Activated CD8-positive, alpha-beta memory T cell treated with anti-CD3 and anti-CD28 coated beads for 24 hours (primary cell): ENCODE measurements around the gene PRKG1.
"Not testable (repeated sequence)": the region's sequence is repeated elsewhere in the genome, so short reads cannot be mapped to it uniquely, and the experiment has no call there.

ENCODE experiments used
- DNase-seq: peaks from one replicate; pipeline ENCODE4 v3.0.0-alpha.2; 2020

Gene PRKG1

DNA sequence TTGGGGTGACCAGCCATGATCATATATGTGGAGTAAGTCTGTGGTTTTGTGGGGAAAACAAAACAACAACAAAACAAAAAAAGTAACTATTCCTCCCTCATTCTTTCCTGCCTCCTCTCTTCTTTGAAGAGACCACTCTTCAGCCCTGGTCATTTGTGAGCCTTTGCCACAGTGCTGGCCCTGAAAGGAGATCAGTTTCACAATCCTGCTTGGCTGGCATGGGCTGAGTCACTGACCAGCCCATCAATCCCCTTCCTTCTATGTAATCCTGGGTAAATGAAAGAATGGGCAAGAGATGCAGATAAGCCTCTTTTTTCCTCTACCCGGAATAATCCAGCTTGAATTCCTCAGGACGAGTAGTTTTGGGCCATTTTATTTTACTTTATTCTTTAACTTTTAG, 611.5 kb downstream of the PRKG1 start:
- DNase-seq: no peak

DNA sequence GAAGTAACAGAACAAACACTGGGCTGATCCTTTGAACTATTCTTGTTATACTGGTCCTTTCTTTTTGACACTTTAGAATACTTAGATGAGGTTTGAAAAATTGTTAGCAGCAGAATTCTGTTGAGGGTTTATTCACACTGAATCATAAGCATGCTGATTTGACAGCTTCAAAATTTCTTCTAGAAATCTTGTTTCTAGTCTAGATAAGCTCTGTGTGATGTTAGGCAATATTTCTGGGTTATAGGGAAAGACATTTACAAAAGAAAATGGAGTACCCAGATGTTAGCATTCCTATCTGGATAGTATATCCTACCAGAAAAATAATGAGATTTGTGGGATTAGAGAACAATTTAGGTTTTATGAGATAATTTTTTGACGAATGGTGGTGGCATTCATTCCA, 613.0 kb downstream of the PRKG1 start:
- DNase-seq: no peak

DNA sequence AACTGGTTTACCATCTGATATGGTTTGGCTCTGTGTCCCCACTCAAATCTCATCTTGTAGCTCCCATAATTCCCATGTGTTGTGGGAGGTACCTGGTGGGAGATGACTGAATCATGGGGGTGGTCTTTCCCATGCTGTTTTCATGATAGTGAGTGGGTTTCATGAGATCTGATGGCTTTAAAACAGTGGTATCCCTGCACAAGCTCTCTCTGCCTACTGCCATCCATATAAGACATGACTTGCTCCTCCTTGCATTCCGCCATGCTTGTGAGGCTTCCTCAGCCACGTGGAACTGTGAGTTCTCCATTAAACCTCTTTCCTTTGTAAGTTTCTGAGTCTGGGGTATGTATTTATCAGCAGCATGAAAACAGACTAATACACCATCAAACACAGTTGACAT, 614.5 kb downstream of the PRKG1 start:
- DNase-seq: not testable (repeated sequence)

DNA sequence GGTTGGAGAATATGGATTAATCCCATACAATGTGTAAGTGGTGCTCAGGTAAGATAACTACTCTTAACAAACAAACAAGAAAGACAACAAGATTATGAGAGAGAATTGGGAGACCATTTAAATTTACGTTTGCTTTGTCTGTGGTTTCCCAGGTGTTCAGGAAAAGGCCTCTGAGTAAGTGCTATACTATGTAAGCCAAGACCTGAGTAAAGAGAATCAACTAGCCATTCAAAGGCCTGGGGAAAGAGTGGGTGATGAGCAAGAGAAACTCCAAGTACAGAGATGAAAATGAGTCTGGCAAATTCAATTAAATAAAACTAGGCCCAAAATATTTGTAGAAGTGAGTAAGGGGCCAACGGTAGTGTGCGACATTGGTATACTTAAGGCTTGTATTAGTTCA, 615.2 kb downstream of the PRKG1 start:
- no peak for DNase-seq

DNA sequence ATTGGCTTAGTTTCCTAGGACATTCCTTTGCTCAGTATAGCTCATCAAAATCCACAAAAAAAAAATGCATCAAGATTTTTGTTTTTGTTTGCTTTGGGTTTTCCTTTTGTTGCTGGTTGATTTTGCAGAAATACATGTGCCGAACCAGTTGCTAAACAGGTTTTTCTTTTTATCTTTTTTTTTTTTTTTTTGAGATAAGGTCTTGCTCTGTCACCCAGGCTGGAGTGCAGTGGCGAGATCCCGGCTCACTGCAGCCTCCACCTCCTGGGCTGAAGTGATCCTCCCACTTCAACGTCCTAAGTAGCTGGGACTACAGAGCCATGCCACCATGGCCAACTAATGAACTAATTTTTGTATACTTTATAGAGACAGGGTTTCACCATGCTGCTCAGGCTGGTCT, 616.8 kb downstream of the PRKG1 start:
- no peak for DNase-seq

DNA sequence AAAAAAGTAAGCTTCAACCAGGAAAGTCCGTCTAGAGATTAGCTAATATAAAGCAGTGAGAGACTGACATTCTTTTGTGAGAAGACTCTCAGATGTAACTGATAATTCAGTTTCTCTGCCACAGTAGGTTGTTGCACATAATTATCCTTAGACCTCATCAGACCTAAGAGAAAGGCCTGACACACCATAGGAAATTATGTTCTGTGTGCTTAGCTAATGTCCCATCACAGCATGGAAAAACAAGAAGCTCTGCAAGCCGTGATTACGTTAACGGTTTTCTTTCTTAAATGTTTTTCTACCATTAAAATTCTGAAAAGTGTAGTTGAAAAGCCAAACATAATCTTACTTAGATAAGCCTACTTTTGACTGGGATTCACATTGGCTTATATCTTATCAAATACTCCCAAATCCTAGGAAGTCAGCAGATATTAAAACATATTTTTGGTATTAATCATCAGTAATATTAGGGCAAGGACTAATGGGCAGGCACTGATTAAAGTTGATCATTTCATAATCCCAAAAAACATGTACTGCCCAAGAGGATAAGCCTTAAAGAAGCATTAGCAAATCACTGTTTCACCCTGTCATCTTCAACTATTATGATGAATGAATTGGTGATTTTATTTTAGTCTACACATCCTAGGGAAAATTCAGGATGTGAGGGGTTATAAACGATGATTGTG, 619.9 kb downstream of the PRKG1 start:
- DNase-seq: no peak

DNA sequence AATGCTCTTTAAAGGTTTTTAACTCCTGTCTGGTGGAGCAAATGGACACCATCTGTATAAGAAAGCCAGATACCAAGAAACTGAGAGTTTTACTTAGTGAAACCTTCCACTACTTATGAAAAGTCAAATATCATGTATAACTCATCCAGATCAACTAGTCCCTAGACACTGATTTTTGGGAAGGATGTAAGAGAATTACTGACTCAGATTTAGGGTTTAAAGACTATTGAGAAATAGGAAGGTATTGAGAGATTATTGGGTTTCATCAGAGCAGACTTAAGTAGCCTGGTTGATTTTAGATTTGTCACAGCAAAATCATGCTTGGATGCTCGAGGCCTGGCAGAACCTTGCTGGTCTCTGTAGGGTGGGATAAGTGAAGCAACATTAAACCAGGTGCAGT, 622.0 kb downstream of the PRKG1 start:
- DNase-seq: no peak

DNA sequence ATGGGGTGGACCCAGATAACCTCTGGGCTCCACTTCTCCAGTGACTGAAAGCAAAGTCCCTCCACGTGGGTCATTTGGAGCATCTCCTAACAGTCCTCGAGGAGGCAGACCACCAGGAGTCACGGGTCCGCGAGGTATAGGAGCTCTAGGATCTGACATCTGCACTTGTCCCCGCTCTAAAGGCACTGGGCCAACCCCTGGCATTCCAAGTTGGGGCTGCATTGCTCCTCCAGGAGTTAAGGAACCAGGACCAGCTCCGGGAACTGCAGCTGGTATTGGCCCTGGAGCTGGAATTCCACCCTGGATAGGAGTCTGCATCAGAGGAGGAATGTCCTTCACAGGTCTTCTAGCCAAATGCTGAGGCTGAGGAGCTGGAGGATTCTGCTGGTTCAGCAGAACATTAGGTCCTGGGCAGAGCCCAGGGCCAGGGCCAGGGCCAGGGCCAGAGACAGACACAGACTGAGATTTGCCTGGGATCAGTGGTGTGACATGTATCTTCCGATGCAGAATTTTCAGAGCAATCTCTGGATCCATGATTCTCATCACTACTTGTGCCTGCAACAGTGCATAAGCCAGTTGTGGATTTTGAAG, 624.3 kb downstream of the PRKG1 start:
- no peak for DNase-seq

DNA sequence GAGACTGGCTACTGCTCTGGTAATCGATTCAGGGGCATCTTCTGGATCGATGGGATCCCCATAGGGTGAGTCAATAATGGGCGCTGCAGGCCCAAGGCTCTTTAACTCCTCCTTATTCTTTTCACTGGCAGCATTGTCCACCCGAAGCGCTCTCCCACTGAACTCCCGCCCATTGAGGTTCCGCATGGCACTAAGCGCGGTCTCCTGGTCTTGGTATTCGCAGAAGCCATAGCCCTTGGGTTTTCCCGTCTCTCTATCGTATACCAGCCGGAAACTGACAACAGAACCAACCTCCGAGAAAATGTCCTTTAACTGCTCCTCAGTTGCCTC, 624.8 kb downstream of the PRKG1 start:
- no peak for DNase-seq

DNA sequence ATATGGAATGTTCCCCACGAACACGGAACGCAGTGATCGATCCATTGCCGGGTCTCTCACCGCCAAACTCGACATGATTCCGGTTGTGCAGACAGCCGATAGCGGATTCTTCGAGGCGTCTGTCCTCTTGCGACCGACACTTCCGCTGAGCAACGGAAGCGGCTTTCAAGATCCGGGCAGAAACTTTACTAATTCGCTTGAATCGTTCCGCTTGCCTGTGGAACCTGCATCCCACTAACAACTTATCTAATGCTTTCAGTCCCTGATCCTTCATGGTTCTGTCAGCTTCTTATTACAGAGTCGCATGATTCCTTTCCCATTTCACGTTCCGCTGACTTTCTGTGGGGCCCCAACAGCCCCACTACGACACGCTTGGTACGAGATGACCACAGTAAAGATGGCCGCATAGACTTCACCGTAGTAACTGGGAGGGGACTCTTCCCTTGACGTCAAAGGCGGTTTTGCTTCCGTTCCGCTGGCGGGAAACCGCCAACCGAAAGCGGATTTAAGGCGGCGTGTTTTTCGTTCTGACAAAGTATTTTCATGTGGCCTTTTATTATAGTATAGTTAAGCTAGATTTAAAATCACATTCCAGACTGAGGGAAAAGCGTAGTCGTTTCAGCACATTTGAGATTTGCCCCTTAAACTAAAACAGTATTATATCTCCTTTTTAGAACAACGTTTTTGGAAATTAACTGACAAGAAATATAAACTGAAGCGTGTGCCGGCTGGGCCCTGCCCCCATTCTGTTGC, 625.4 kb downstream of the PRKG1 start, which contains the start of gene CSTF2T:
CSTF2T (minus strand) TSS at position 121 of the 753 bp plus-strand sequence; CDS start at position 75, 46 bp downstream.
- peak; percentile 96 for DNase-seq

DNA sequence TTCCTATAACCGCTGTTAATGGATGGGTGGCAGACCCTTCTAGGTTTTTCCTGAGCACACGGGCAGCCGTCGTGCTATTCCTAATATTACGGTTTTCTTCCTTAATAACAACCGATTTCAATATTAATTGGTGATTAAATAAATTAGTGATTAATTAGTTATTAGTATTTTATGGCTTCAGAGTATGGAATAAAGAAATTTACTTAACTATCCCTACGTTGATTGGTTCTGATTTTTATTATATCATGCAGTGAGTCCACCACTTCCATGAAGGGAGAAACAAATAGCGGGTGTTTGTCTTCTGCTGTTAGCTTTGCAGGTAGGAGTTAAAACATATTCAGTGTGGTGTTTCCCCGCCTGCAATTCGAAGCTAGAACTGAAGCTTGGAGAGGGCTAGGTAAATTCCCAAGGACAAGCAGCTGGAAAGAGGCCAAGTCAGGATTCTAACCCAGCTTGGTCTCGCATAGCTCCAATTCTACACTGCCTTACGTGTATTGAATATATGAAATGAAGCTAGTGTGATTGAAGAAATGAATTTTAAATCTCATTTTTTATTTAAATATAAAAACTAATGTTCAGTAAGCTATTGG, 626.0 kb downstream of the PRKG1 start:
- DNase-seq: no peak

DNA sequence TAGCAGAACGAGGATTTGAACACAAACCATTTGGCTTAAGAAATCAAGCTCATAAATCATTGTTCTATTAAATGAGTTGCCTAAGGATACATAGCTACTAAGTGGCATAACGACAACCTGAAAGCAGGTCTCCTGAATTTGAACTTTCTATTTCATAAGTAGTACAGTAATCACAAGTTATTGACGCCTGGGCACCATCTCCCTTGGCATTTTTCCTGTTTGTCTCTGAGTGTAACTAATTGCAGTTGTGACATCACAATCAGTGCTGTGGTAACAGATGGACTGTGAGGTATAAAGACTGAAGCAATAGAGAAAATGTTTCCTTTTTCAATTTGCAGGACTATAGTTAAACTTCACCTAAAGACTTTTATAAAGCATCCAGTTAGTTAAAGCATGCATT, 631.5 kb downstream of the PRKG1 start:
- DNase-seq: no peak

DNA sequence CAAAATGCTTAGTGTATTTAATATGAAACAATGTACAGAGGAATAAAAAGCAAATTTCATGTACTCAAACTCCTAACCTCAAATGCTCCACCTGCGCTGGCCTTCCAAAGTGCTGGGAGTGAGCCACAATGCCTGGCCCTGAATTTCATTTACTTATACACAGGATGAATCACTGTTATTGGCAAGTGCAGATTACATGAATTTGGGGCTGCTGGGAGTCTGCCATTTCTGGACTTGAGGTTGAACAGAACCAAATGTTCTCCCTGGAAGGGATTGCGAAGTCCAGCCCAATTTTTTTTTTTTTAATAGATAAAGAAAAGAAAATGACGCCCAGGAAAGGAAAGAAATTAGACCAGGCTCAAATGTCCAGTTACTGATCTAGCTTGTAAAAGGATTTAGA, 631.9 kb downstream of the PRKG1 start:
- no peak for DNase-seq

DNA sequence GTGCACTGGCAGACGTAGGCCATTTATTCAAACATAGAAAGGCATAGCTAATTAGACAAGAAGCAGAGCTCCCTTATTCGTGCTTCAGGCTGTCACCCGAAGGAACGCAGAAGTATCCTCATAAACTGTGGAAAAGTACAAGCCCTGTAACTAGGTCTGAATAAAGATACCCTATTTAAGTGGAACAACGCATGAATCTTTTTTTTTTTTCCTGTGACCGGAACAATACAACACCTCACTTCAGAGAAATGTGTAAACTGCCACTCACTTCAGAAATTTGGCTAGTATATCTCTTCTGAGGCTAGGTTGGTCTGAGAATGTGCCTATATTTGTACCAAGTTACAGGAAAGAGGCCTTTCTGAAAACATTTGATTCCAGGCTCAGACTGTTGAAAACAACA, 633.1 kb downstream of the PRKG1 start:
- no peak for DNase-seq

DNA sequence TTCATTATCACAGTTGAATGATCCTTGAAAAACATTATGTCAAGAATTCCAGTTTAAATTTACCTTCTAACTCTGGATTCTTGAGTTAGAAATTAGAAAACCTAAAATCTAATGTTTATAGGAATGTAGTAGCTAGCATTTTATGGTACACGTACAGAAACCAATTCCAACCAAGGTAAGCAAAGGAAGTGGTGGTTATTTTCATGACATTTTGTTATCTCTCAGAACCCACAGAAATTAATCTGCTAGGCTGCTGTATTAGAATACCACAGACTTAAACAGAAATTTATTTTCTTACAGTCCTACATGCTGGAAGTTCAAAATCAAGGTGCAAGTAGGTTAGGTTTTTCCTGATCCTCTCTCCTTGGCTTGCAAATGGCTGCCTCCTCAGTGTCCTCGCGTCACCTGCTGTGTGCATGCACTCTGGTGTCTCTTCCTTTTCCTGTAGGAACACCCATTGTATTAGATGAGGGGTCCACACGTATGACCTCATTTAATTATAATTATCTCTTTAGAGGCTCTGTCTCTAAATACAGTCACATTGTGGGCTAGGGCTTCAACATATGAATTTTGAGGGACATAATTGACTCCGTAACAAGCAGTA, 633.6 kb downstream of the PRKG1 start:
- no peak for DNase-seq

DNA sequence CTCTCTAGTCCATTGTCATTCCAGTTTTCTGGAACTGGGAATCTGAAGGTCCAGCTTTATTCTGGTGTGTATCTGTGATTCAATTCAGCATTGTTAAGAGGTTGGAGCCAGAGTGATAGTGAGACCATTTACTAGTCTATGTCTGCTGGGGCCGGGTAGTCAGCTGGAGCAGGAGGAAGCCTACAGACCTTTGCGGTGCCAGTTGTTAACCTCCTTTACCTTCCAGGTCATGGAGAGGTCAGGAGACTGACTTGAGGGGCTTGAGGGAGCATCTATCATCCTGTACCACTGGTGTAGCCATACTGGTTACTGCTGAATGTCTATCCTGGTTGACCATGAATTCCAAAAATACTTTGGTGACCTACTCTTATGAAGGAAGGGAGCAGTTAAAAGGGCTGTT, 634.3 kb downstream of the PRKG1 start:
- DNase-seq: no peak

DNA sequence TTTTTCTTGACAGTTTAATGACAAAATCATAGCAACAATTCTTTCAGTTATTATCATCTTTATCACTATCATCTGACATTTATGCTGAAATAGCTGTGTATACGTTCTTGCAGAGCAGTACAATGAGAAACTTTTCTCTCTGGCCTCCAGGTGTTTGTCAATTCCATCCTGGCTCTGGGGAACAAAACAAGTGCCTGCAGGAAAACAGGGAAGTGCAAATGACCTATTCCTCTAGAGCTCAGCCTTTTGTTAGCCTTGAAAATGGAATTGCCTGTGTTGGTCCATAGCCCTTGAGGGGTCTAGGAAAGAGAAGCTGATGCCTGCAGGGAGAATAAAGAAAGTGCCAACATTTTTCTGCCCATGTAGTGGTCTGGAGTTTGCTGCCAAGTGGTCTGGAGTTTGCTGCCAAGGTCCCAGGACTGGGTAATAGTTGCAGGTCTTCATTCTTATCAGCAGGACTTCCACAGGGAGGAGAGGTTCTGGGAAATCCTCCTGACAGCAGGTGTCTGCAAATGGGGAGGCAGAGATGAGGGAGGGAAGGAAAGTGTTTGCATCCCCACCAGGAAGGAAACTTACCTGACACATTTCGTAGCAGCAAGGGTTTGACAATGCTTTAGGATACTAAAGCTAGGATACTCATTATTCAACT, 635.2 kb downstream of the PRKG1 start:
- DNase-seq: no peak

DNA sequence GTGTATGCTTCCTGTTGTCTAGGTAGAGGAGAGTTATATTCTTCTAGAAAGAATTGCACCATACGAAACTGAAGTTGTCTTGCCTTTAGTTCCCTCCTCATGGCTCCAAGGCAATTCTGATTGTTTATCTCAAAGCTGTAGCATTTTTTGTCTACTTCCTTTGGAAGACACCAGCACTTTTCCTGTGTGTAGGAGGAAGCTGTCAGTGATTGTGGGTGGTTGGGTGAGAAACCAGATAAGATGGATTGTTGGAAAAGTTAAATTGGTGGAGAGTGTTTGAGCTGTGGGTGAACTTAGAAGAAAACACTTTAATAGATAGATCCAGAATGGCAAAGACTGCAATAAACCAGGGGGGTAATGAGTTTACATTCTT, 637.2 kb downstream of the PRKG1 start:
- DNase-seq: no peak

DNA sequence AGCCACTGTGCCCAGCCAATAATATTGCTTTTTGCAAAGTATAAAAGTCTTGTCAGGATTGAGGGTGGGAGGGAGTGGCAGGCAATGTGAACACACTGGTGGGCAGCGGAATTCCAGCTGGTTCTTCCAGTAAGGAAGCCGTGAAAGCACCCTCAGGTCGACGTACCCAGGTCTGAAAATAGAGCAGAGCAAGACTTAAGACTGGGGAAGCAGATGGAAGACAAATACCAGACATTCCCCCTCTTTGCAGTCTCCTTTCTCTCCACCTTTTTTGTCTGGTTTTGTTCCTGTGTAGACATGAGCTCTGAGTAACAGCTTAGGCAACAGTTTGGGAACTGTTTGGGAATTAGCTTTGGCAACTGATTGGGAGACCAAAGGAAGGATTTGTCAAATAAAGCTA, 642.7 kb downstream of the PRKG1 start:
- DNase-seq: no peak

DNA sequence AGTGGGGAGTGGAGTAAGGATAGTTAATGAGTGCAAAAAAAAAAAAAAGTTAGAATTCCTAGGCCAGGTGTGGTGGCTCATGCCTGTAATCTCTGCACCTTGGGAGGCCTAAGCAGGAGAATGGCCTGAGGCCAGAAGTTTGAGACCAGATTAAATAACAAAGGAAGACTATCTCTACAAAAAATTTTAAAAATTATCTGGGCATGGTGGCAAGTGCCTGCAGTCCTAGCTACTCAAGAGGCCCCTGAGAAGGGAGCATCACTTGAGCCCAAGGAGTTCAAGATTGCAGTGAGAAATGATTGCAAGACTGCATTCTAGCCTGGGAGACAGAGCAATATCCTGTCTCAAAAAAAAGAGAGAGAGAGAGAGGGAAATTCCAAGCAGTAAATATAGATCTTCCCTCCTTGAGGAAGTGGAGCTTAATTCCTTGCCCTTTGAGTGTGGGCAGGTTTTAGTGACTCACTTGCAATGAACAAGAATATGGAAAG, 644.6 kb downstream of the PRKG1 start:
- DNase-seq: no peak

DNA sequence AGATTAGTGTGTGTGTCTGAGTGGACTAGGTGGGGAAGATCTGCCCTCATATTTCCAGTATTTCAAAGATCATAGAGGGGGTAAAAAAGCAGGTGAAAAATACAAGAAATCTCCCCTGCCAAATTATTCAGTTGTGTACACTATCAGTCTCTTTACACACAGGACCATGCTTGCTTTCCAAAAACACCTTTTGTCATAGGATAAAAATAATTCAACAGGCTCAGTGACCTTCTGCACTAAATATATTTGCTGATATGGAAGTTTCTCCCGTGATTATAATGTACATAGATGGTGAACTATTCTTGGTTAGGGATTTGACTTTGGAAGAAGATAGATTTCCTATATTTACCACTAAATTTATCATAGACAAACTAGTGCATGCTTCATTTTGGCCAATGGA, 649.8 kb downstream of the PRKG1 start:
- DNase-seq: no peak

DNA sequence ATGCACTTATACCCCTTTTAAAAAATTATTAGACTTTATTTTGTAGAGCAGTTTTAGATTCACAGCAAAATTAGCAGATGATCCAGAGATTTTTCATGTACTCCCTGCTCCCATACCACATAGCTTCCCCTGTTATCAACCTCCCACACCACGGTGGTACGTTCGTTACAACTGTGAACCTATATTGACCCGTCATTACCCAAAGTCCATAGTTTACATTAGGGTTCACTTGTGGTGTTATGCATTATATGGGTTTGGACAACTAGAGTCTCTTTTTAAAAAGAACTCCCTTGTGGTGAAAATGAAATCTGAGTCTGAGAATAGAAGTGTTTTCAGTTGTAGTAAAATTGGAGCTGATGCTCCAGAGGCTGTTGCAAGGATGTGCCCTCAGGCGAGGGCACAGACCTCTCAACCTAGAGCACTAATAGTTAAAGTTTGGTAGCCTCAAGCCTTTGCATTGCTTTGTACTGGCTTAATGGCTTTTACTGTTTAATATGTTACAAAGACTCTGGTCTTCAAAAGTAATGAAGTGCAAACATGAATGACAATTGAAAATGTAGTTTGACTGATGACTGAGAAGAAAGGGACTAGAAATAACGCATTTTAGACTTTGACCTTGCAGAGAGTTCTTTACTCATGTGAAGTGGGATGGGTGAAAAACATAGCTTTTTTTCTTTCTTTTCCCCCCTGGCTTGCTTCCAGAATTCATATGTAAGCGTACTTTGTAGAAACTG, 655.7 kb downstream of the PRKG1 start:
- DNase-seq: no peak
